Activated CD4-positive, alpha-beta memory T cell treated with anti-CD3 and anti-CD28 coated beads for 36 hours (primary cell): ENCODE data around the gene BABAM2. TPM values are rescaled to one million over a fixed set of nuclear protein-coding genes. Genes with fewer than 3 reads are reported as not detected.
"Not testable (repeated sequence)": the region's sequence is repeated elsewhere in the genome, so short reads cannot be mapped to it uniquely, and the experiment has no call there.

Experiments
- CTCF ChIA-PET: fragments of 350-600 bp; sonication (Branson Sonifier 250); formaldehyde crosslinking; loops from one replicate; lab custom pipeline; 2021; ENCODE audit warnings: antibody characterized with exemption, inconsistent platforms; lab: Charles Lee
- POLR2A ChIA-PET: fragments of 350-600 bp; sonication (Branson Sonifier 250); formaldehyde crosslinking; loops from one replicate; lab custom pipeline; 2021; ENCODE audit warnings: antibody characterized with exemption; lab: Charles Lee
- DNase-seq: peaks from one replicate; pipeline ENCODE4 v3.0.0-alpha.2; 2020
- H3K27ac Mint-ChIP-seq: one replicate; pipeline ENCODE4 v1.8.0; 2021; ENCODE audit warnings: mixed read lengths
- H3K27me3 Mint-ChIP-seq: one replicate; pipeline ENCODE4 v1.8.0; 2021; ENCODE audit warnings: mixed read lengths
- H3K36me3 Mint-ChIP-seq: one replicate; pipeline ENCODE4 v1.8.0; 2021; ENCODE audit warnings: mixed read lengths
- H3K4me1 Mint-ChIP-seq: one replicate; pipeline ENCODE4 v1.8.0; 2021; ENCODE audit warnings: low read depth, mixed read lengths
- H3K4me3 Mint-ChIP-seq: one replicate; pipeline ENCODE4 v1.8.0; 2021; ENCODE audit warnings: mild to moderate bottlenecking, mixed read lengths
- H3K9me3 Mint-ChIP-seq: one replicate; pipeline ENCODE4 v1.8.0; 2021; ENCODE audit warnings: mixed read lengths
- intact Hi-C: fragments of 100-400 bp; cut with micrococcal nuclease; formaldehyde crosslinking; loops from one replicate; pipeline ENCODE4 v1.15.1; 2023
- total RNA-seq, 2 experiments: library from RNA; stranded (reverse); gene quantifications; one replicate each; pipeline ENCODE4 v1.2.3, GENCODE V29; 2021

Gene BABAM2
- total RNA-seq, 2 experiments from 2014 or later = 72.3 to 76.6 TPM

- peaks cover 44% of the 10 kb centered on the region for H3K4me1 Mint-ChIP-seq
- intact Hi-C loops = no loop called here
- POLR2A ChIA-PET = no interaction called here
- CTCF ChIA-PET = no interaction called here
- peaks cover 13% of the 10 kb centered on the region for H3K36me3 Mint-ChIP-seq
- no peak for DNase-seq
- H3K27me3 Mint-ChIP-seq = no peaks in the 10 kb centered on the region
- no peak overlapping the region for H3K4me3 Mint-ChIP-seq
- H3K27ac Mint-ChIP-seq = no peak overlapping the region
- no peaks in the 10 kb centered on the region for H3K9me3 Mint-ChIP-seq
Observed at GRCh38 chr2:28248511-28248910, 358.0 kb downstream of the BABAM2 start.

- POLR2A ChIA-PET = no interaction called here
- intact Hi-C loops = loop anchor here (5.0 kb wide), 2 partner anchors 288 to 358 kb away; partner anchors contain the start of genes BABAM2 and RBKS
Observed at GRCh38 chr2:28250006-28250405, 359.5 kb downstream of the BABAM2 start.

GRCh38 chr2:28251337-28251736 lies 360.8 kb downstream of the BABAM2 start:
- intact Hi-C loops = loop anchor here (5.0 kb wide), 2 partner anchors 289 to 359 kb away; partner anchors contain the start of genes BABAM2 and RBKS
- ChIA-PET CTCF (interaction anchor here (0.6 to 1.0 kb wide), 2 partner anchors 96 to 148 kb away, joined by 3 read pairs; no protein-coding TSS in a partner anchor), POLR2A (interaction anchor here (0.8 to 0.9 kb wide), 2 partner anchors 20 to 25 kb away, joined by 3 to 4 read pairs; no protein-coding TSS in a partner anchor)
- no peaks in the 10 kb centered on the region for H3K27me3 Mint-ChIP-seq
- H3K4me1 Mint-ChIP-seq = peaks cover 45% of the 10 kb centered on the region
- H3K27ac Mint-ChIP-seq = peak overlapping the region; percentile 71
- H3K4me3 Mint-ChIP-seq = no peak overlapping the region
- H3K9me3 Mint-ChIP-seq = no peaks in the 10 kb centered on the region
- DNase-seq = peak; percentile 39
- H3K36me3 Mint-ChIP-seq = peaks cover 6% of the 10 kb centered on the region

More at GRCh38 chr2:28250006-28250405, 359.5 kb downstream of the BABAM2 start:
- peaks cover 13% of the 10 kb centered on the region for H3K36me3 Mint-ChIP-seq
- no peaks in the 10 kb centered on the region for H3K9me3 Mint-ChIP-seq
- CTCF ChIA-PET = no interaction called here
- no peaks in the 10 kb centered on the region for H3K27me3 Mint-ChIP-seq
- peaks cover 48% of the 10 kb centered on the region for H3K4me1 Mint-ChIP-seq
- no peak for DNase-seq
- no peak overlapping the region for H3K4me3 Mint-ChIP-seq
- no peak overlapping the region for H3K27ac Mint-ChIP-seq

DNA sequence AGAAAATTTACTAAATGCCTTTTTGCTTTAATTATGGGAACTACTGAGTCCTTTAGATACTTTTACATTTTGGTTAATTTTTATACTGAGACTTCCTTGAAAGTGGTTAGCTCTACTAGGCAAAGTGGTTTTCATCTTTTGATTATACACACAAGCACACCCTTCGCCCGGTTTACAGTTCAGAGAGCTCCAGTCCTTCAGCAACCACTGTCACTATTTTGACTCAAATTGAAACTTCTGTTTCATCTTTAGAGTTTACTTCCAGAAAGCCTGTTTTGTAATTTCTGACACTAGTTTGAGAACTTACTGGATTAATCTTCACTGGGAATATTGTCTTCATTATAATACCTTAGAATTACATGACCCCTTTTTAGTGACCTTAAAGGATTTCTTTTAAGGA lies 361.8 kb downstream of the BABAM2 start:
- ChIA-PET POLR2A (interaction anchor here (0.6 to 1.0 kb wide), 4 partner anchors 19 to 144 kb away, joined by 3 to 6 read pairs (median 3); no protein-coding TSS in a partner anchor), CTCF (interaction anchor here (0.6 to 1.2 kb wide), 5 partner anchors 19 to 1562 kb away, joined by 3 to 4 read pairs (median 3); no protein-coding TSS in a partner anchor)
- Mint-ChIP-seq H3K27me3 (no peaks in the 10 kb centered on the region), H3K9me3 (no peaks in the 10 kb centered on the region), H3K27ac (peak overlapping the region; percentile 56), H3K36me3 (peaks cover 4% of the 10 kb centered on the region), H3K4me3 (peak overlapping the region; percentile 12), H3K4me1 (peaks cover 40% of the 10 kb centered on the region)
- intact Hi-C loops = loop anchor here (1.0 to 5.0 kb wide), 6 partner anchors 19 to 360 kb away; partner anchors contain the start of genes BABAM2 and RBKS
- peak; percentile 62 for DNase-seq

DNA sequence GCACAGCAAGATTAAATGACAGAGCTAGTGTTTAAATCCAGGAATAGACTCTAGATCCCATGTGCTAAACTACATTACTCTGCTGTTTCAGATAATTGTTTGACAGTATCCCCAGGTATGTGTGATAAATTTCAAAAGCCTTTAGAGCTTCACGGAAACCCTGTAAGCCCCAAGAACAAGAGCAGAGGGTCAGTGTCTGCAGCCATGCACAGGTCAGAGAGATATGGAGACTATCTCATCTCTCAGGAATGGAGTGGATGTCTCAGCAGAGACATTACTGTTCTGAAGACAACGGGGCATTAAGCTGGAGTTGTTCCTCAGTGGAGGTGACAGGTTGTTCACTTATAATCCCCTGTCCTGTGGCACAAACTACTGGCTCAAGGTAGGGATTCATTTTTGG lies 363.0 kb downstream of the BABAM2 start:
- intact Hi-C loops = loop anchor here (2.0 to 5.0 kb wide), 3 partner anchors 137 to 361 kb away; partner anchors contain the start of genes BABAM2 and RBKS
- ChIA-PET CTCF (no interaction called here), POLR2A (interaction anchor here (1.6 kb wide), 1 partner anchor 20 kb away, joined by 3 read pairs; no protein-coding TSS in a partner anchor)

DNA sequence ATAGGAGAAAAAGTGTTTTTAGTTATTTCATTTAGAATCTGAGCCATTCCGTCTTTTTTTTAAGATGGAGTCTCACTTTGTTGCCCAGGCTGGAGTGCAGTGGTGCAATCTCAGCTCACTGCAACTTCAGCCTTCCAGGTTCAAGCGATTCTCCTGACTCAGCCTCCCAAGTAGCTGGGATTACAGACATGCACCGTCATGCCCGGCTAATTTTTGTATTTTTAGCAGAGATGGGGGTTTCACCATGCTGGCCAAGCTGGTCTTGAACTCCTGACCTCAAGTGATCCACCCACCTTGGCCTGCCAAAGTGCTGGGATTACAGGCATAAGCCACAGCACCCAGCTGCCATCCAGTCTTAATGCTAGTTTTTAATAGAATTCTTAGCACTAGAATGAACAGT lies 364.7 kb downstream of the BABAM2 start:
- CTCF ChIA-PET = interaction anchor here (0.6 kb wide), 1 partner anchor 146 kb away, joined by 3 read pairs; no protein-coding TSS in a partner anchor
- H3K27me3 Mint-ChIP-seq, intact Hi-C loops, DNase-seq, H3K36me3 Mint-ChIP-seq, H3K27ac Mint-ChIP-seq, H3K9me3 Mint-ChIP-seq, H3K4me3 Mint-ChIP-seq, POLR2A ChIA-PET: not testable (repeated sequence)
- peaks cover 37% of the 10 kb centered on the region for H3K4me1 Mint-ChIP-seq

More for the DNA sequence above, 363.0 kb downstream of the BABAM2 start:
- H3K4me3 Mint-ChIP-seq = no peak overlapping the region
- peaks cover 37% of the 10 kb centered on the region for H3K4me1 Mint-ChIP-seq
- DNase-seq = no peak
- H3K27me3 Mint-ChIP-seq = no peaks in the 10 kb centered on the region
- no peak overlapping the region for H3K27ac Mint-ChIP-seq
- peaks cover 4% of the 10 kb centered on the region for H3K36me3 Mint-ChIP-seq
- no peaks in the 10 kb centered on the region for H3K9me3 Mint-ChIP-seq

- POLR2A ChIA-PET = no interaction called here
- no peak for DNase-seq
- peaks cover 22% of the 10 kb centered on the region for H3K4me1 Mint-ChIP-seq
- no peaks in the 10 kb centered on the region for H3K27me3 Mint-ChIP-seq
- H3K27ac Mint-ChIP-seq = no peak overlapping the region
- H3K9me3 Mint-ChIP-seq = no peaks in the 10 kb centered on the region
- intact Hi-C loops = no loop called here
- CTCF ChIA-PET = no interaction called here
- H3K36me3 Mint-ChIP-seq = peaks cover 6% of the 10 kb centered on the region
- no peak overlapping the region for H3K4me3 Mint-ChIP-seq
Observed at GRCh38 chr2:28257182-28257581, 366.7 kb downstream of the BABAM2 start.

GRCh38 chr2:28259226-28259625 lies 368.7 kb downstream of the BABAM2 start:
- H3K9me3 Mint-ChIP-seq, POLR2A ChIA-PET, H3K36me3 Mint-ChIP-seq, H3K27ac Mint-ChIP-seq, H3K4me1 Mint-ChIP-seq, CTCF ChIA-PET, H3K4me3 Mint-ChIP-seq, intact Hi-C loops, H3K27me3 Mint-ChIP-seq, DNase-seq: not testable (repeated sequence)

- intact Hi-C loops = no loop called here
- H3K4me1 Mint-ChIP-seq = no peaks in the 10 kb centered on the region
- CTCF ChIA-PET = no interaction called here
- no peak overlapping the region for H3K27ac Mint-ChIP-seq
- no peaks in the 10 kb centered on the region for H3K27me3 Mint-ChIP-seq
- peaks cover 6% of the 10 kb centered on the region for H3K36me3 Mint-ChIP-seq
- H3K9me3 Mint-ChIP-seq = no peaks in the 10 kb centered on the region
- POLR2A ChIA-PET = no interaction called here
- H3K4me3 Mint-ChIP-seq = no peak overlapping the region
- no peak for DNase-seq
Observed at GRCh38 chr2:28263690-28264089, 373.2 kb downstream of the BABAM2 start.

DNA sequence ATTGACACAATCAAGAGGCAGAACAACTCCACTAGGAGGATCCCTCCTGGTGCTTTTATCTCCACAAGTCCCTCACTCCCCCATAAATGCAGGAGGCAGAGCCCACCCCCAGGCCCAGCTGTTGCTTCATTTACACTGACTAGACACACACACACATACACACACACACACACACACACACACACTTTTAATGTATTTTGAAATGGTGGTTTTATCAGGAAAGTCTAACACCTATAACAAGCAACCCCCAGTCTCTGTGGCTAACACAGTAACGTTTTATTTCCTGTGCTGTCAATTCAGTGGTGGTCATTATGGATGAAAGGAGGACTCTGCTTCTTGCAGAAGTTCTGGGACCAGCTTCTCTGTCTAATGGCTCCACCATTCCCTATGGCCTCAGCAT lies 376.8 kb downstream of the BABAM2 start:
- no peak for DNase-seq
- intact Hi-C loops = no loop called here
- no peak overlapping the region for H3K27ac Mint-ChIP-seq
- no peak overlapping the region for H3K4me3 Mint-ChIP-seq
- peaks cover 10% of the 10 kb centered on the region for H3K36me3 Mint-ChIP-seq
- no peaks in the 10 kb centered on the region for H3K9me3 Mint-ChIP-seq
- peaks cover 18% of the 10 kb centered on the region for H3K4me1 Mint-ChIP-seq
- H3K27me3 Mint-ChIP-seq = no peaks in the 10 kb centered on the region
- CTCF ChIA-PET = no interaction called here
- POLR2A ChIA-PET = no interaction called here

DNA sequence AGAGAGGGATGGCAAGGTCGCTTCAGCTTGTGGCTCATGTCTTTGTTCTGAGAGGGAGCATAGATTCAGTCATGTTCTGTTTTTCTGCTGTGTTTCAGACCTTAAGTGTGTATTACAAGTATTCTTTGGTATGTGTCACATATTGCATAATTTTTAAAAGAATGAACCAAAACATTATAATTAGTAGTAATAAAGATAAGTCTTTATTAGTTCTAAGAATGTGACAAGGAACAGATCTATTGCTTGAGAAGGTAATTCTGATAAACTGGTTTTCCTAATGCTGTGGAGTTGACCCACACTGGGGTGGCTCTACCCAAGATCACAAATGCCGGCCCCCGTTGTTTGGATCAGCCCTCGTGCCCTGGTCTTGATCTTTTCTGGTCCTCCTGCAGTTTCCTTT lies 377.9 kb downstream of the BABAM2 start:
- Mint-ChIP-seq H3K4me3 (no peak overlapping the region), H3K27ac (no peak overlapping the region), H3K4me1 (peaks cover 23% of the 10 kb centered on the region), H3K27me3 (no peaks in the 10 kb centered on the region), H3K36me3 (peaks cover 15% of the 10 kb centered on the region), H3K9me3 (no peaks in the 10 kb centered on the region)
- ChIA-PET POLR2A (no interaction called here), CTCF (no interaction called here)
- no peak for DNase-seq
- intact Hi-C loops = no loop called here

DNA sequence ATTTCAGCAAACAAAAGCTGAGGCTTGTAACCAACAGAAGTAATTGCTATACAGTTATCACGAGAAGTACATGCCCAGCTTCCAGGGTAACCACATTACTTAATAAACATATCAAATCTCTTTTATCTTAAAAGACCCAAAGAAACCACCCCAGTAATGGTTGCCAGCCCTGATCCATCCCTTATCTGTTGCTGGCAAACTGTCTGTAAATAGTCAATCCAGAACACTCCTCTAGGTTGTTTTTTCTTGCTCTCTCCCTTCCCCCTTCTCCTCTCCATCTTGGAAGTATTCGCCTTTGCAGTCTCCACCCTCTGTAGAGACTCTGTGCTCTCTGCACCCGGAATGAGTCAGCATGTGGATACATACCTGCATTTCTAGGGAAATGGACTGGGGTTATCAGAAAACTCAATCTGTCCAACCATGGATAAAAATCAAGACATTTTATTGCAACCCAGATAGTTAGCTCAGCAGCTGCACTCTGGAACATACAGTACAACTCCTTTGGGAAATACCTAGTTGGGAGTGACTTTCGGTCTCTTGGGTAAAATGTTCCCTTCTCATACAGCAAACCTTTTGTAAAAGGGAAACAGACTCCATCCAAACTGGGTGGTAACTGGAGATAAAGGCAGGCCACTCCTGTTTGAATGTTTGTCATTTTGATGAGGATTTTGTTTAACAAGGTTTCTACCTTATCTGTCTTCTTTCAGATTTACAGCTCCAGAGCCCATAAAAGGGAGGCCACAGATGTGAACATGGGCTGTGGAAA lies 378.7 kb downstream of the BABAM2 start:
- ChIA-PET CTCF (no interaction called here), POLR2A (no interaction called here)
- peaks cover 26% of the 10 kb centered on the region for H3K4me1 Mint-ChIP-seq
- no peak for DNase-seq
- peaks cover 15% of the 10 kb centered on the region for H3K36me3 Mint-ChIP-seq
- intact Hi-C loops = no loop called here
- no peaks in the 10 kb centered on the region for H3K9me3 Mint-ChIP-seq
- no peak overlapping the region for H3K27ac Mint-ChIP-seq
- no peak overlapping the region for H3K4me3 Mint-ChIP-seq
- H3K27me3 Mint-ChIP-seq = no peaks in the 10 kb centered on the region
